Embryonic facial prominence (tissue), 1 donor: Measurements from ENCODE around the gene CDC16.

Source experiments
- DNase-seq: peaks from one replicate; pipeline ENCODE4 v3.0.0-alpha.2; 2016; ENCODE audit errors: extremely low spot score

Gene CDC16

DNA sequence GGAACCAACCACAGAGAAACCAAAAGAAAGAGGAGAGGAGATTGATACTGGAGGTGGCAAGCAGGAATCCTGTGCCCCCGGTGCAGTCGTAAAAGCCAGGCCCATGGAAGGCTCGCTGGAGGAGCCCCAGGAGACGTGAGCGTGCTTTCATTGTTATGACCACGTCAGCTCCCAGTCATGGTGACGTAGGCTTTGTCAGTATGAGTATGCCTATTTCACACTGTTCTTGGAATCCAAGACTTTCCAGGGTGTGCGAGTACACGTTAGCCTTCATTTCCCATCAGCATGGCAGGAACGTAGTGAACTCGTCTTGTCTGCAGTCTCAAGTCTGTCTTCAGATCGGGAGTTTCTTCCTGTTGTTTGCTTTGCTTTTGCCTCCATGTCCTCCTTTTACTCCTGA lies 64.2 kb downstream of the CDC16 start:
- DNase-seq = no peak

DNA sequence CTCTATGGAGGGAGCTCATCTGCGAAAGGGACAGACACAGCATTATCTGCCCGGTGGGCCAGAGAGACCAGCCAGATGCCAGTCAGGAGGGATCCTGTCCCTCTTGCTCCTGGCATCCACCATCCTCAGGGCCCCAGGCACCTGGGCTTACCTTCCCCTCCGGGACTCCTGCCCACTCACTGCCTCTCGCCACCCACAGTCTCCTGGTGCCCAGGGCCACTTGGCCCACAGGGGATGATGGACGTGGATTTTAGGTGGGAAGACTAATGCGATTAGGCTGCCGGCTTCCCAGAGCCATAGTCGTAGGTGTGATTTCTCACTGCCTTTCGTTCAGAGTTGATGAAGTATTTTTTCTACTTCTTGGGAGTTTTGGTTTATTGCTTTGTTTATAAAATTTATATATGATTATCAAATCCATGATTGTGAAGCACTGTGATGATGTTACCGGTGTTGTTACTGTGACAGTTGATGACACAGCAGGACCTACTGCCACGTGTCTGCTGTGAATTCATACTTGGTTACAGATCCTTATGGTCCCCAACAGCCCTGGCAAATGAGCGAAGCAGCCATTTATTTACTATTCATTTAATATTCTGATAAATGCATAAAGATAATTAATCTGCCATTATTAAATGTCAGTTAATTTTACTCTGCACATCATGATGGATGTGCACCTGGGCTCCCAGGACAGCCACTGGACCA lies 65.1 kb downstream of the CDC16 start:
- DNase-seq = no peak

DNA sequence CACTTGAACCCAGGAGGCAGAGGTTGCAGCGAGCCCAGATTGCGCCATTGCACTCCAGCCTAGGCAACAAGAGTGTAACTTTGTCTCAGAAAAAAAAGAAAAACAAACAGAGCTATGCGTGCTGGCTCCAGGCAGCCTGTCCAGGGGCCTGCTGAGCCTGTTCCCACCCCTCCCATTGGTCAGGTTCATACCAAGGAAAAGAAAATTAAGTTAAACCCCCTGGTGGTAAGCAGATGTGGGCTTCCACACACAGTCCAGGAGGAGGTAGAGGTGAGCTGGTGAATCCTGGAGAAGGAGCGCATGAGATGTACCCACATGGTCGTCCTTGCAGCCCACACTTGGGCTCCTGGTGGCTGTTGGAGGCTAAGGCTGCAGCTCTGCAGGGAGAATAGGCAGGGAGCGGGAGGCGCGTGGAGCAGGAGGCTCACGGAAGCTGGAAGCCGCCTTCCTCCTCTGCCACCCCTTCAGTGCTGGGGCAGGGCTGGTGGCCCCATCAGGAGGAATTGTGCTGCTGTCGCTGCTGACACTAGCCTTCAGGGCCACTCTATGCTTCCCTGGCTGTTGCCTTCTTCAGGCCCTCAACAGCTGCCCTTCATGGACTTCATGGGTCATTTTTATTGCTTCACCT lies 69.1 kb downstream of the CDC16 start:
- DNase-seq = no peak

DNA sequence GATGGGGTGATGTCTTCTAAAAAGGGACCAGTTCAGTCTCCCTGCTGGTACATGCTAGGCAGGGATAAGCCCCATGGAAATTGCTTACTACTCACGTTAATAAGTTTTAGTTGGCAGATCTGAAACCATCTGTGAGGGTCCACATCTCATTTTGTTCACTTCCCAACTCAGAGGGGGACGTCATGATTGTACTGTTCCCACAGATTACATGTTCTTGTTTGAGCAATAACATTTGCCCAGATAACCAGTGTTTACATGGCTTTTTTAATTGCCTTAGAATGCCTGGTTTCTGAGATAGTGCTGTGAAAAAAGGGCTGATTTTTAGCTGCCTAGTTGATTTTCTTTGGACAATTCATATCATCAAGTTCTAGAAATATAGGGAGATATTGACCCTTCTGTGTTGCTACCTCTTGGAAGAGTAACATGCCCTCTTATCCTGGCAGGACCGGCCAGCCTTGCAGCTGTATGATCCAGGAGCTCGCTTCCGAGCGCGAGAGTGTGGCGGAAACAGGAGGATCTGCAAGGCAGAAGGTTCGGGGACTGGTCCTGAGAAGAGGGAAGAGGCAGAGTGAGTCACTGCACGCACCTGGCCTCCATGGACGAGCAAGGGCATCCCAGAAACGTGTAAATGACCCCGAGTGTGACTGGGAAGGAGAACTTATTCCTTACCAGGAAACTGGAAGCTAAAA lies 69.8 kb downstream of the CDC16 start:
- no peak for DNase-seq

DNA sequence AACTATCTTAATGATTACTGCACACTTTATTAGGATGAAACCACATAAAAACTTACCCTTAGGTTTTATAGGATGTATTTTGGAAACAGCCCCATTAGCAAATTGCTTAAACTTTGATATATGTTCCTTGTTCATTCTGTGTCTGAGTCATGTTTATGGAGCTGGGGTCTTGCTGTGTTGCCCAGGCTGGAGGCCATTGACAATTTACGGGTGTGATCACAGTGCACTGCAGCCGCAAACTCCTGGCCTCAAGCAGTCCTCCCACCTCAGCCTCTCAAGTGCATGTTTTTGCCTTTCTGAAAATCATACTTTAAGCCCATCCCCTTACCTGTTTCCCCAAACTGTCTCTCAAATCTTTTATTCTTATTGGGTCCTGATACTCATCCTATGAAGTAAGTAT lies 74.4 kb downstream of the CDC16 start:
- no peak for DNase-seq

DNA sequence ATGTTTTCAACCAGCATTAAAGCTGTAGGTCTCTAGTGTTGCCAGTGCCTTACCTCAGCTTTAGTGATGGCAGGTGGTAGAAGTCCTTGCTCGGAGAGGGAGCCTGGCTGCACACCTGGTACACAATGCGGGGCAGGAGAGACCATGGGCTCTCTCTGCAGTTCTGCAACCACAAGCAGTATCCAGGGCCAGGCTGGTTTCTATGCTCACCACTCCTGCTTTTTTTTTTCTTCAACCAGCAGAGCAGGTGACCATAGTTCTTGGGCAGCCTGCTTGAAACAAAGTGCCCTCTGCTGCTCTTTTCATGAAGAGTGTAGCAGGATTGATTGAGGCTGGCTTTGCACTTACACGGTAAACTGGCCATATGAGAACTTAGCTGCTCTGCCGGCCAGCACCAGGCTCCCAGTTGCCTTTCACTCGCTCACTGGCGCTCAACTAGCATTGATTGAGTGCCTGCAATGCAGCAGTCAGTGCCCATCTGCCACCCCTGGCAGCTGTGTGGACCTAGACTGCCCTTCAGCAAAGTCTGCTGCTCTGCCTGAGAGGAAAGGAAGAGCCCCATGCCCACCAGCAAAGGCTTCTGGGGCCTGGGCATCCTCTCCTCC lies 75.2 kb downstream of the CDC16 start:
- DNase-seq = no peak

DNA sequence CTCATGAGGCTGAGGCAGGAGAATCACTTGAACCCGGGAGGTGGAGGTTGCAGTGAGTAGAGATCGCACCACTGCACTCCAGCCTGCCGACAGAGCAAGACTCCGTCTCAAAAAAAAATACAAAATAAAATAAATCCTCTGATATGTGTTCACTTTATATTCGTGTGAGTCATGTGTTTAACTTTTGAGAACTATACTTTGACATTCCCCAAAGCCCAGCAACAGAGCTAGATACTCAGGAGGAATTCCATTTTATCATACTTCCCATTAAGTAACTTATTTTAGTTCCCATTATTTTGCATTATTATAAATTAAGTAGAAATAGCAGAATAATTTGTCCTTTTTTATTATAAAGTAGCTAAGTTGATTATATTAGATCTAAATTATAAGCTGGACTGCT lies 76.3 kb downstream of the CDC16 start:
- no peak for DNase-seq

DNA sequence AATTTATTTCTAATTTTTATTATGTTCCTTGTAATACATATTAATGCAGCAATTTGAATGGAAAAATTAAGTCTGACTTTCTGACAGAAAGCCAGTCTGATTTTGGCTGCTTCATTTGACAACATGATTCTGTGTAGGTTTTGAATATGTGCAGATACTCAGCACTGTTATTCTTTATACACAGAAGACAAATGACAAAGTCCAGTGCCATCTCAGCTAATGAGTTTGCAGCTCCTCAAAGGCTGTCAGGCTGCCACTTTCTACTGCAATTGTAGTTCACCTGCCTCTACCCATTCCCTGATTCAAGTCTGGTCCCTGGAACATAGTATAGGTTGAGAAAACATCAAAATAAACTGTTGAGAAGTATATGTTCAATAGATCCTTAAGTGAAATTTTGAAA lies 76.7 kb downstream of the CDC16 start:
- no peak for DNase-seq

DNA sequence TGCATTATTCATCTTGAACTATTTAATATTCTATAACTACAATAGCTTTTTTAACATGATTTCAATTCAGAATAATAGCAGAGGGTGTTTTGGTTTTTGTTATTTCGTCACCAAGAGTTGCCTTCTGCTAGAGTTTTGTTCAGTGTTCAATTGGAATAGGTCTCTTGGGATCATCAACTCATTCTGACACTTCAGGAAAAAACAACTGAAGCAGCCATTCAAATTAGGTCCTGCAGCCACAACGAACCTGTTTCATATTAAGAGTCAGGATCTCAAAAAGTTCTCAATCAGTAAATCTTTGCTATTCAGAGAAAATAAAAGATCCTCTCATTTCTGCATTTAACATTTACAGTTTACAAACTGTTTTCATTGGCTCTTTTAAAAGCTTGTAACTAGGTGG lies 77.2 kb downstream of the CDC16 start:
- no peak for DNase-seq

DNA sequence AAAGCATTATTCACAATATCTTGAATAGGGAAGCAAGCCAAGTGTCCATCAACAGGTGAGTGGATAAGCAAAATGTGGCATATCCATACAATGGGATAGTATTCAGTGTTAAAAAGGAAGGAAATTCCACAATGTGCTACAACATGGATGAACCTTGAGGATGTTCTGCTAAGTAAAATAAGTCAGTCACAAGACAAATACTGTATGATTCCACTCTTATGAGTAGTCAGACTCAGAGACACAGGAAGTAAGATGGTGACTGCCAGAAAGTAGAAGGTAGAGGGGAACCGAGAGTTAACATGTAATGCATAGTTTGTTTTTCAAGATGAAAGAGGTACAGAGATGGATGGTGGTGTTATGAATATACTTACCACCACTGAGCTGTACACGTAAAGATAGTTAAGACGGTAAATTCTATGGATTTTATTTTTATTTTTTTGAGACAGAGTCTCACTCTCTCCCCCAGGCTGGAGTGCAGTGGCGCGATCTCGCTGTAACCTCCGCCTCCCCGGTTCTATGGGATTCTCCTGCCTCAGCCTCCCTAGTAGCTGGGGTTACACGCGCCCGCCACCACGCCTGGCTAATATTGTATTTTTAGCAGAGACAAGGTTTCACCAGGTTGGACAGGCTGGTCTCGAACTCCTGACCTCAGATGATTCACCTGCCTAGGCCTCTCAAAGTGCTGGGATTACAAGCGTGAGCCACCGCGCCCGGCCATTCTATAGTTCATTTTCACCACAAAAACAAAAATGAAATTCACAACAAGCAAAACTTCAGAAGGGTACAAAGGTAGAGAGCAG lies 78.6 kb downstream of the CDC16 start:
- no peak for DNase-seq

DNA sequence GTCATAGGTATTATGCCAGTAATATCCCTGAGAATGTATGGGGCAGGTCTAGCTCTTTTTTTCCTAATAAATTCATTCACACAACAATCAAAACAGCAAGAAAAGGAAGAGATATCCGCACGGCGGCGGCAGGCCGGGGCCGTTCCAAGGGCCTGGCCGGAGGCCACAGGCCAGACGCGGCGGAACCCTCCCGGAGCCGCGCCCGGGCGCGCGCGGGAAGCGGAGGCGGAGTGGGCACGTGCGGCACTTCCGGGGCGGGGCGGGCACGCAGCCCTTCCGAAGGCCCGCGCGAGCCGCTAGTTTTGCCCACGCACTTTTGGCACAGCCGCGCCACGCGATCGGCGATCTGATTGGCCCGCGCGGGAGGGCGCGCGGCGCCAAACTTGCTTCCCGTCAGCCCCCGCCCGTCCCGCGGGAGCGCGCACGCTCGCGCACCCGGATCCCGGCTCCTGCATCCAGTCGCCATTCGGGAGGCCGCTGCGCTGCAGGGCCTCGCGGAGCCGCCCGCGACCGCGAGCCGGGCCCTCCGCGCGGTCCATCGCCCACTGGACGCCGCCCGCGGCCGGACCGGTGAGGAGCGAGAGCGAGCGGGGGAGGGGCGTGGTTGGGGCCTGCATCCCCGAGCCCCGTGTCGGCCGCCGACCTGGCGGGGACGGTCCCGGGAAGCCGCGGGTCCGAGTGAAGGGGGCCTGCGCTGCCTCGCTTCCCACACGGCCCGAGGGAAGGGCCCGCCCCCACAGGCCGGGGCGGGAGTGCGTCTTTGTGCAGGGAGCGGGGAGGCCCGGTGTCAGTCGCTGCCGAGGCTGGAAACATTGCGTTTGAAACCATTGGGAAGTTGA lies 79.6 kb downstream of the CDC16 start, which contains the start of gene CHAMP1:
Gene CHAMP1 (plus strand): TSS at position 430 of the 839 bp plus-strand sequence. CDS start 9,340 bp downstream, outside the sequence.
- peak; percentile 82 for DNase-seq

DNA sequence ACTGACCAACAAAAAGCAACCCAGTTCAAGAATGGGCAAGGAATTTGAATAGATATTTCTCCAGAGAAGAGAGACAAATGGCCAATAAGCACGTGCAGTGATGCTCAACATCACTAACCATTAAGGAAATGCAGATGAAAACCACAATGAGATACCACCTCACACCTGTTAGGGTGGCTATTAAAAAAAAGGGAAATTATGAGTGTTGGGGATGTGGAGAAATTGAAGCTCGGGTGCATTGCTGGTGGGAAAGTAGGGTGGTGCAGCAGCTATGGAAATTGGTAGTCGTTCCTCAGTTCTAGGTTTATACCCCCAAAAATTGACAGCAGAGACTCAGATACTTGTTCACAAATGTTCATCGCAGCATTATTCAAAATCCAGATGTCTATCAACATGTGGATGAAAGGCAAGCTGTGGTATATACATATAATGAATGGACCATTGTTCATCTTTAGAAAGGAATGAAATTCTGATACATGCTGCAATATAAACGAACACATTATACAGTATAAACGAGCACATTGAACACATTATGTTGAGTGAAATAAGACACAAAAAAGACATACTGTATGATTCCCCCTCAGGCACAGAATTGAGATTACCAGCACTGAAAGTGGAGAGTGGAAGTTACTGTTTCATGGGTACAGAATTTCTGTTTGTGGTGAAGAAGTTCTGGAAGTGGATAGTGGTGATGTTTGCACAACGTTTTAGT lies 80.5 kb downstream of the CDC16 start:
- DNase-seq = no peak

DNA sequence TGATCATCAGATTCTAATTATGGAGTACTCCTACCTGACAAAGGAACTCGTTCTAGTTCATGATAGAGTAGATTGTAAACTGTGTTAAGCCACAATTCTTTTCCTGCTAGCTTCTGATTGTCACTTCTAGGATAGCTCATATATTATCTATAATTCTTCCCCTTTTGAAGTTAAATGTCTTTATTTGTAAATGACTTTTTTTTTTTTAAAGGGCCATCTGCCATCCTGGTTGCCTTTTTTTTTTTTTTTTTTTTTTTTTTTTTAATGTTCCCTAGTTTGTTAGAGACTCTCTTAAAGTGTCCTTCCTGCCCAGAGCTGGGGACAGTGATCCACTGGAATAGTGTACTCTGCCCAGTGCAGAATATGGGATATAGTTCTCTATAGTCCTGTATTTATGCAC lies 83.9 kb downstream of the CDC16 start:
- DNase-seq = no peak

DNA sequence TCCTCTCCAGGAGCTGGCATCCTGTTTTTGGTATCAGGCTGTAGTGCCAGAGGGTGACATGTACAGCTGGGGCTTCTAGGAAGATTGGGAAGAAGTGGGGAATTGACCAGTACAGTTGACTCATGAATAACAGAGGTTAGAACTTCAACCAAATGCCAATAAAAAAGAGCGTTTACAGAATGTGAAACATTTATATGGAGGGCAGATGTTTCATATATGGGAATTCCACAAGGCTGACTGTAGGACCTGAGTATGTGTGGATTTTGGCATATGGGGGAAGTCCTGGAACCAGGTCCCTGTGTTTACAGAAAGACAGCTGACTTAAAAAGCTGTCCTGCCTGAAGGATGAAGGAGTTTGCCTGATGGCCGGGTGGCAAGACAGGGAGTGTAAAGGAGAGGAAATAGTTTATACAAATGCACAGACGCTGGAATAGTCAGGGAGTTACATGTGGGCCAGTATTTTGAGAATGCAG lies 84.8 kb downstream of the CDC16 start:
- no peak for DNase-seq

DNA sequence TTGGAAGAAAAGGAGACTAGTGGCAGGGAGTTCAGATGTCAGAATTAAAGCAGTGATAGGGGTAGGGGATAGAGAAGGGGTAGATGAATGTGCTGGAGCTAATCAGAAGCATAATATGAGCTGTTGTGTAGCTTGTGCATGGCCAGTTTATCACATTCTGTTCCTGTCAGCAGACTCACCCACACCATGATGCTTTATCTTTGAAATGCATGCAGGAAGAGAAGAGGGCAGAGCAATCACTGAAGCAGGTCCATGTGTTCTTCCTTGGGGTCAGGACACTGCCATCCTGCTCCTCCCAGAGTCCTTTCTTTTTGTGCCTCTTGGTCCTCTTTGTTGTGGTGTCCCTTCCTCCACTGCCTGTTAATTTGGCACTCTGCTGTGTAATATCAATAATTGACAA lies 85.4 kb downstream of the CDC16 start:
- DNase-seq = no peak

DNA sequence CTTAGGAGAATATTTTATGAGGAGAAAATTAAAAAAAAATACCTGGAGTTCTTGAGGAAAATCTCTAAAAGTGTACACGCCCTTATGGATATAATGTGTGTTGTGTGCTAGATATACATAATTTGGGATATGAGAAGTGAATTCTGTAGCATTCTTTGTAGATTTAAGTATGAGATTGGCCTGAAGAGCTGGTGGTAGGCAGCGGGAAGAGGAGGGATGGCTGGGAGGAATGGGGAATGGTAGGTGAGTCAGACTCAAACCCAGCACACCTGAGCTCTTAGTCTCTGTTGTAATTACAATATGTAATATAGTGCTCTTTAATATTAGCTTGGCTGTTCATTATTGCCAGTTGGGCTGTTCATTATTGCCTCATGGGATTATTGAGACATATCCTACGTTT lies 86.6 kb downstream of the CDC16 start:
- DNase-seq = no peak
